ENCODE results near the gene RSBN1L.

RSBN1L gene

GRCh38 chr7:77806425-77806824, 110.2 kb downstream of the RSBN1L start:
- DNase-seq (ENCODE audit: low spot score), result no peak

GRCh38 chr7:77808517-77808916, 112.3 kb downstream of the RSBN1L start:
- no peak for DNase-seq (ENCODE audit: low spot score)

- no peak for DNase-seq (ENCODE audit: low spot score)
Observed at GRCh38 chr7:77811516-77812289, 115.4 kb downstream of the RSBN1L start.

GRCh38 chr7:77812290-77812685, 116.0 kb downstream of the RSBN1L start:
- no peak for DNase-seq (ENCODE audit: low spot score)

DNA sequence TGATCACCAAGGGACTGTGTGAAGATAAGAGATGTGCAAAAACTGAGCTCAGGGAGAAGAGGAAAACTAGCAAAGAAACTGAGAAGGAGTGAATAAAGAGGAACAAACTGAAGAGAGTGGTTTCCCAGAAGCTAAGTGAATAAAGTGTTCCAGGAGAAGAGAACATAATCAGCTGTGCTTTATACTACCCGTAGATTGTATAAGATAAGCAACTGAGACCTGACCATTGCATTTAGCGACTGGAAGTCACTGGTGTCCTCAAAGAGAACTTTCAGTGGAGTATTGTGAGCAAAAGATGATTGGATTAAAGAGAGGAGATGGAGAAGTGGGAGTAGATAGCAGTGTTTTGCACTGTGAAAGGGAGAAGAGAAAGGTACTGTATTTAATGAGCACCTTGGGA, 116.9 kb downstream of the RSBN1L start:
- no peak for DNase-seq (ENCODE audit: low spot score)

GRCh38 chr7:77819021-77819420, 122.8 kb downstream of the RSBN1L start:
- no peak for DNase-seq (ENCODE audit: low spot score)

- DNase-seq (ENCODE audit: low spot score), result no peak
Observed at GRCh38 chr7:77820967-77821366, 124.7 kb downstream of the RSBN1L start.

GRCh38 chr7:77822269-77822668, 126.0 kb downstream of the RSBN1L start:
- peak; percentile 21 for DNase-seq (ENCODE audit: low spot score)

DNA sequence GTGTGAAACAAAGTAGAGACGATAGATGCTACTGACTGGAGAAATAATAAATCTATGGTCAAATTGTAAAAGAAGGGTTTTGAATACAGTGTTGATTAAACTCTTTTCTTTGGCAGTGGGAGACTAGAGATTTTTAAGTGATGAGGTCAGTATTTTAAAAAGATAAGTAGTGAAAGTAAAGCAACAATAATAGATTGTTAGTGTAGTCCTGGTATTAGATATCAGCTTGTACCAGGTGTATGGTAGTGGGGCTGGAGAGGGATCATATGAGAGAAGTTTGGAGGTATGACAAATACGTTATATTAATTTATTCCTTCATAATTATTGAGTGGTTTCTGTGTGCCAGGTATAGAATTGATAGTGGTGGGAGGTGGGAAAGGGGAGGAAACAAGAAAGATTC, 127.5 kb downstream of the RSBN1L start:
- no peak for DNase-seq (ENCODE audit: low spot score)

DNA sequence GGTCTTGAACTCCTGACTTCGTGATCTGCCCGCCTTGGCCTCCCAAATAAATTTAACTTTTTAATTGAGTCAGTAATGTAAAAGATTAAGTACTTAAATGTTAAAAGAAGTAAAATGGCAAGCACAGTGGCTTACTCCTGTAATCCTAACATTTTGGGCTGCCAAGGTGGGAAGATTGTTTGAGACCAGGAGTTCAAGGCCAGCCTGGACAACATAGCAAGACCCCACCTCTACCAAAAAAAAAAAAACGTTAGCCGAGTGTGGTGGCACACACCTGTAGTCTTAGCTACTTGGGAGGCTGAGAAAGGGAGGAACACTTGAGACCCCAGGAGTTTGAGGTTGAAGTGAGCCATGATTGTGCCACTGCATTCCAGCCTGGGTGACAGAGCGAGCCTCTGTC, 128.4 kb downstream of the RSBN1L start:
- no peak for DNase-seq (ENCODE audit: low spot score)

- no peak for DNase-seq (ENCODE audit: low spot score)
Observed at GRCh38 chr7:77825131-77825530, 128.9 kb downstream of the RSBN1L start.

GRCh38 chr7:77826300-77826699, 130.0 kb downstream of the RSBN1L start:
- no peak for DNase-seq (ENCODE audit: low spot score)

GRCh38 chr7:77827999-77828398, 131.7 kb downstream of the RSBN1L start:
- no peak for DNase-seq (ENCODE audit: low spot score)

DNA sequence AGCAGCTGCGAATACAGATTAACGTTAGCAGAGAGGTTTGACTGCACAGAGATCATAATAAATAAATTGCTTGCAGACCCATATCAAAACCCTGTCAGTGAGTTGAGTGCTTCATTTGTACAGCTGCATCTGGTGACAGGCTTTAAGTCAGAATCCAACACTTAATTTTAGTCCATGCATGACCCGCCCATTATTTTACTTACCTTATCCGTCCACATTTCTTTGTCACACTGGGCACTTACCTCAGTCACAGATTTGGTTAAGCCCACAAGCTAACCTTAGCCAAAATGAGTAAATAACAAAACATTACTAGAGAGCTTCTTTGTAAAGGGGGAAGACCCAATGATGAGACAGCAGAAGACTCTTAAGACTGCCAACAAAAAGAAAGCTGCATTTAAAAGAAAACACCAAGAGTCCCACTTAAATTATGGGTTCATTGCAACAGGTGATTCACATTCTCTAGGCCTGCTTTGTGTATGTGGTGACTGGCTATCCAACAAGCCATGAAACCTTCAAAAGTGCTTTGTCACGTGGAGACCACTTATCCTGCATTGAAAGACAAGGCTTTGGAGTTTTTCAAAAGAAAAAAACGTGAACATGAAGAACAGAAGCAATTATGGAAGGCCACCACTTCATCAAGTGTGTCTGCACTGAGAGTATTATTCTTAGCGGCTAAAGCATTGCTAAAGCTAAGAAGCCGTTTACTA, 134.5 kb downstream of the RSBN1L start:
- no peak for DNase-seq (ENCODE audit: low spot score)

DNA sequence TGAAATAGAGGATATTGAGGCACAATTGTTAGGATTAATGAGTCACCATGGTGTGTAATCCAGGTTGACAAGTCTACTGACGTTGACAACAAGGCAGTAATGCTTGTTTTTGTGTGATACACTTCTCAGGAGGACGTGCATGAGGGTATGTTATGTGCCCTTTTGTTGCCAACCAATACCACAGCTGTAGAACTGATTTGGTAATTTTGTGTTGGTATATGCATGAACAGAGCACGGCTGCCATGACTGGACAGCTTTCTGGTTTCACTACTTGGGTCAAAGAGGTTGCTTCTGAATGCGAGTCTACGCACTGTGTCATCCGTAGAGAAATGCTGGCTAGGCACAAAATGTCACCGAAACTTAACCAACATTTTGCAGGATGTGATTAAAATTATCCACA, 135.2 kb downstream of the RSBN1L start:
- DNase-seq (ENCODE audit: low spot score), result no peak

DNA sequence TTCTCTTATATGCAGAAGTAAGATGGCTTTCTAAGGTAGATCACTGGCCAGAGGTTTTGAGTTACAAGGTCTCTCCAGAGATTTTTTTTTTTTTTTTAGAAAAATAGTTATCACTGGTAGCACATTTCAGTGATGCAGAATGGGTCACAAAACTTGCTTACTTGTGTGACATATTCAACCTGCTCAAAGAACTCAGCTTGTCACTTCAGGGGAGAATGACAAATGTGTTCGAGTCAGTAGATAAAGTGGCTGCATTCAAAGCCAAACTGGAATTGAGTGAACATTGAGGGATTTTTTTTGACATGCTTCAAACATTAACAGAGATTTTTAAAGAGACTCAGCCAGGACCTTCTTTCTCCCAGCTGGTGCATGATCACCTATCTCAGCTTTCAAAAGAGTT, 135.7 kb downstream of the RSBN1L start:
- DNase-seq (ENCODE audit: low spot score), result no peak

Measured in hematopoietic multipotent progenitor cell treated with erythropoietin and hydrocortisone succinate and interleukin-3 and kit ligand, for 15 days (in vitro differentiated cells).